ENCODE measurements around the gene ATIC.
"Not testable (repeated sequence)": the region's sequence is repeated elsewhere in the genome, so short reads cannot be mapped to it uniquely, and the experiment has no call there.

ATIC gene

GRCh38 chr2:215316336-215316735, 4.5 kb downstream of the ATIC start:
- no peak for DNase-seq

GRCh38 chr2:215319500-215319899, 7.6 kb downstream of the ATIC start:
- DNase-seq: no peak

GRCh38 chr2:215320102-215320501, 8.2 kb downstream of the ATIC start:
- no peak for DNase-seq

GRCh38 chr2:215320679-215321078, 8.8 kb downstream of the ATIC start:
- no peak for DNase-seq

- DNase-seq: no peak
Observed at GRCh38 chr2:215324811-215325210, 13.0 kb downstream of the ATIC start.

- DNase-seq: no peak
Observed at GRCh38 chr2:215328066-215328465, 16.2 kb downstream of the ATIC start.

GRCh38 chr2:215332872-215333595, 21.2 kb downstream of the ATIC start:
- DNase-seq: no peak

GRCh38 chr2:215338883-215339679, 27.2 kb downstream of the ATIC start:
- DNase-seq: no peak

GRCh38 chr2:215347878-215348277, 36.0 kb downstream of the ATIC start:
- DNase-seq: no peak

GRCh38 chr2:215352602-215353001, 40.7 kb downstream of the ATIC start:
- DNase-seq: no peak

GRCh38 chr2:215354771-215355695, 43.2 kb downstream of the ATIC start:
- DNase-seq: no peak

GRCh38 chr2:215355801-215356200, 43.9 kb downstream of the ATIC start:
- no peak for DNase-seq

GRCh38 chr2:215356334-215356947, 44.6 kb downstream of the ATIC start:
- no peak for DNase-seq

GRCh38 chr2:215356948-215357461, 45.1 kb downstream of the ATIC start:
- peak; percentile 35 for DNase-seq

GRCh38 chr2:215357660-215358059, 45.8 kb downstream of the ATIC start:
- DNase-seq: no peak

GRCh38 chr2:215358312-215358845, 46.5 kb downstream of the ATIC start:
- no peak for DNase-seq

- no peak for DNase-seq
Observed at GRCh38 chr2:215358891-215359575, 47.2 kb downstream of the ATIC start.

GRCh38 chr2:215359576-215359922, 47.7 kb downstream of the ATIC start:
- no peak for DNase-seq

- DNase-seq: not testable (repeated sequence)
Observed at GRCh38 chr2:215360059-215360458, 48.2 kb downstream of the ATIC start.

GRCh38 chr2:215360596-215360995, 48.7 kb downstream of the ATIC start:
- no peak for DNase-seq

GRCh38 chr2:215361211-215361875, 49.5 kb downstream of the ATIC start:
- DNase-seq: no peak
